ENCODE data around the gene MZT1.

- TF ChIP-seq CTCF (IDR thresholded peaks at IDR 0.05; ENCODE audit: low read depth, low read length, missing input control) (no peak), RXRA (IDR thresholded peaks at IDR 0.05) (no peak), SP1 (IDR thresholded peaks at IDR 0.05) (no peak), FOXA1 (IDR thresholded peaks at IDR 0.05) (no peak), RAD21 (IDR thresholded peaks at IDR 0.05) (no peak), MAX (IDR thresholded peaks at IDR 0.05) (no peak), TAF1 (conservative IDR thresholded peaks at IDR 0.05) (no peak)
These were observed 38.2 kb downstream of the MZT1 start for GRCh38 chr13:72689181-72689696.

All from liver (tissue), 3 donors.